Sigmoid colon (tissue), 7 donors: Measurements from ENCODE around the gene SH3RF3. TPM values are rescaled to one million over a fixed set of nuclear protein-coding genes. Genes with fewer than 3 reads are reported as not detected.

Experiments used
- DNase-seq: peaks from one replicate; pipeline ENCODE4 v3.0.0-alpha.2; 2019
- H3K27ac ChIP-seq, 4 donors: fragments of 200-600 bp; sonication (generic); one replicate each; pipeline ENCODE4 v1.5.1; 2016 to 2019; ENCODE audit warnings: mild to moderate bottlenecking in 1 of 4
- H3K27me3 ChIP-seq, 3 donors: fragments of 200-600 bp; sonication (generic); one replicate each; pipeline ENCODE4 v1.5.1; 2019; ENCODE audit warnings: mild to moderate bottlenecking in 1 of 3
- H3K36me3 ChIP-seq, 4 donors: fragments of 200-600 bp; sonication (generic); one replicate each; pipeline ENCODE4 v1.5.1; 2016 to 2019
- H3K4me1 ChIP-seq, 4 donors: fragments of 200-600 bp; sonication (generic); one replicate each; pipeline ENCODE4 v1.5.1; 2017 to 2019
- H3K4me3 ChIP-seq, 4 donors: fragments of 200-600 bp; sonication (generic); one replicate each; pipeline ENCODE4 v1.5.1; 2017 to 2019; ENCODE audit warnings: mild to moderate bottlenecking in 2 of 4, moderate library complexity in 1 of 4
- H3K9me3 ChIP-seq, 4 donors: fragments of 200-600 bp in 3 of 4; sonication (generic) in 3 of 4; one replicate each; pipeline versions ENCODE4 v1.5.1 to v1.6.1; 2013 to 2019
- CTCF ChIP-seq, 4 experiments: fragments of 450-650 bp in 3 of 4; fragments of 200-600 bp in 1 of 4; IDR thresholded peaks; one replicate each; pipeline ENCODE4 v1.5.1; 2016 to 2019; ENCODE audit warnings: antibody characterized with exemption in 4 of 4, mild to moderate bottlenecking in 3 of 4, moderate library complexity in 2 of 4
- EP300 ChIP-seq, 4 donors: sonication (generic); formaldehyde crosslinking; IDR thresholded peaks; one replicate each; pipeline ENCODE4 v1.6.1; 2017; ENCODE audit warnings: antibody characterized with exemption in 4 of 4
- POLR2A ChIP-seq, 2 donors: fragments of 450-650 bp; IDR thresholded peaks; one replicate each; pipeline ENCODE4 v1.6.1; 2016; ENCODE audit warnings: antibody characterized with exemption in 2 of 2, mild to moderate bottlenecking in 2 of 2, moderate library complexity in 2 of 2
- POLR2AphosphoS5 ChIP-seq, 4 donors: sonication (generic); formaldehyde crosslinking; IDR thresholded peaks; one replicate each; pipeline ENCODE4 v1.6.1; 2017; ENCODE audit warnings: antibody characterized with exemption in 4 of 4
- WGBS, 2 donors: extraction: QIAGEN DNeasy Blood & Tissue Kit; methylation state at CpG; one replicate each; pipeline ENCODE4 v1.1.7; 2013; 5-methylcytosine and 5-hydroxymethylcytosine counted together
- intact Hi-C: fragments of 100-400 bp; cut with DNase I; formaldehyde crosslinking; loops from one replicate; pipeline ENCODE4 v1.15.1; 2023
- polyA plus RNA-seq, 3 donors: library from polyadenylated mRNA; stranded (reverse); fragments of 200-250 nt; gene quantifications; one replicate each; pipeline ENCODE4 v1.2.3, GENCODE V29; 2013
- total RNA-seq, 4 donors: library from RNA; depleted of rRNA; stranded (reverse); fragments of >200 nt; gene quantifications; one replicate each; pipeline ENCODE4 v1.1.0, GENCODE V29; 2016
- donor health status: healthy with polysubstance abuse.
- donor health status: Bipolar disorder and iron deficiency.
- donor health status: healthy.

SH3RF3 gene
- total and polyA plus RNA-seq, 7 donors = 0.69 to 10.0 (median 3.4) TPM

GRCh38 chr2:109141727-109142283 is 12.8 kb downstream of the SH3RF3 start:
- intact Hi-C loops = no loop called here
- WGBS, 2 donors = 81 to 87% methylated on average over 8 of the region's 8 CpGs
- no peak for DNase-seq

GRCh38 chr2:109142416-109143210 is 13.6 kb downstream of the SH3RF3 start:
- TF ChIP-seq CTCF (IDR thresholded peaks at IDR 0.05) = no peak
- no peak for TF ChIP-seq POLR2A (IDR thresholded peaks at IDR 0.05)
- TF ChIP-seq POLR2AphosphoS5 (IDR thresholded peaks at IDR 0.05) = no peak
- no peak for TF ChIP-seq EP300 (IDR thresholded peaks at IDR 0.05)
- Histone ChIP-seq H3K27ac (no peak overlapping the region), H3K4me1 (no peaks in the 10 kb centered on the region), H3K36me3 (no peaks in the 10 kb centered on the region), H3K9me3 (no peaks in the 10 kb centered on the region), H3K27me3 (no peaks in the 10 kb centered on the region), H3K4me3 (no peak overlapping the region)
- intact Hi-C loops = no loop called here
- WGBS, 2 donors = 83 to 89% methylated on average over 16 of the region's 16 CpGs
- DNase-seq = no peak

More at GRCh38 chr2:109141727-109142283, 12.8 kb downstream of the SH3RF3 start:
- no peak overlapping the region for H3K27ac ChIP-seq
- no peak overlapping the region for H3K4me3 ChIP-seq
- no peaks in the 10 kb centered on the region for H3K36me3 ChIP-seq
- TF ChIP-seq POLR2AphosphoS5 (IDR thresholded peaks at IDR 0.05) = no peak
- no peak for TF ChIP-seq POLR2A (IDR thresholded peaks at IDR 0.05)
- TF ChIP-seq CTCF (IDR thresholded peaks at IDR 0.05) = no peak
- no peak for TF ChIP-seq EP300 (IDR thresholded peaks at IDR 0.05)
- H3K9me3 ChIP-seq = no peaks in the 10 kb centered on the region
- no peaks in the 10 kb centered on the region for H3K27me3 ChIP-seq
- no peaks in the 10 kb centered on the region for H3K4me1 ChIP-seq

GRCh38 chr2:109143214-109144187 is 14.5 kb downstream of the SH3RF3 start:
- Histone ChIP-seq H3K9me3 (no peaks in the 10 kb centered on the region), H3K4me1 (no peaks in the 10 kb centered on the region), H3K4me3 (no peak overlapping the region), H3K27ac (no peak overlapping the region), H3K36me3 (no peaks in the 10 kb centered on the region), H3K27me3 (no peaks in the 10 kb centered on the region)
- DNase-seq = no peak
- no peak for TF ChIP-seq EP300 (IDR thresholded peaks at IDR 0.05)
- TF ChIP-seq POLR2A (IDR thresholded peaks at IDR 0.05) = no peak
- no peak for TF ChIP-seq CTCF (IDR thresholded peaks at IDR 0.05)
- no peak for TF ChIP-seq POLR2AphosphoS5 (IDR thresholded peaks at IDR 0.05)
- WGBS, 2 donors = 84 to 88% methylated on average over 13 of the region's 13 CpGs
- intact Hi-C loops = no loop called here

- no peaks in the 10 kb centered on the region for H3K27me3 ChIP-seq
- TF ChIP-seq POLR2A (IDR thresholded peaks at IDR 0.05) (no peak), EP300 (IDR thresholded peaks at IDR 0.05) (no peak), CTCF (IDR thresholded peaks at IDR 0.05) (no peak), POLR2AphosphoS5 (IDR thresholded peaks at IDR 0.05) (no peak)
- H3K9me3 ChIP-seq = no peaks in the 10 kb centered on the region
- intact Hi-C loops = no loop called here
- no peak overlapping the region for H3K27ac ChIP-seq
- no peak overlapping the region for H3K4me3 ChIP-seq
- no peak for DNase-seq
- 49 to 64% methylated on average over 5 of the region's 5 CpGs for WGBS, 2 donors
- no peaks in the 10 kb centered on the region for H3K36me3 ChIP-seq
- no peaks in the 10 kb centered on the region for H3K4me1 ChIP-seq
Measured at GRCh38 chr2:109144271-109144670, 15.3 kb downstream of the SH3RF3 start.
